ENCODE measurements around the gene THAP7.
"Not testable (repeated sequence)": the region's sequence is repeated elsewhere in the genome, so short reads cannot be mapped to it uniquely, and the experiment has no call there.

Gene THAP7

DNA sequence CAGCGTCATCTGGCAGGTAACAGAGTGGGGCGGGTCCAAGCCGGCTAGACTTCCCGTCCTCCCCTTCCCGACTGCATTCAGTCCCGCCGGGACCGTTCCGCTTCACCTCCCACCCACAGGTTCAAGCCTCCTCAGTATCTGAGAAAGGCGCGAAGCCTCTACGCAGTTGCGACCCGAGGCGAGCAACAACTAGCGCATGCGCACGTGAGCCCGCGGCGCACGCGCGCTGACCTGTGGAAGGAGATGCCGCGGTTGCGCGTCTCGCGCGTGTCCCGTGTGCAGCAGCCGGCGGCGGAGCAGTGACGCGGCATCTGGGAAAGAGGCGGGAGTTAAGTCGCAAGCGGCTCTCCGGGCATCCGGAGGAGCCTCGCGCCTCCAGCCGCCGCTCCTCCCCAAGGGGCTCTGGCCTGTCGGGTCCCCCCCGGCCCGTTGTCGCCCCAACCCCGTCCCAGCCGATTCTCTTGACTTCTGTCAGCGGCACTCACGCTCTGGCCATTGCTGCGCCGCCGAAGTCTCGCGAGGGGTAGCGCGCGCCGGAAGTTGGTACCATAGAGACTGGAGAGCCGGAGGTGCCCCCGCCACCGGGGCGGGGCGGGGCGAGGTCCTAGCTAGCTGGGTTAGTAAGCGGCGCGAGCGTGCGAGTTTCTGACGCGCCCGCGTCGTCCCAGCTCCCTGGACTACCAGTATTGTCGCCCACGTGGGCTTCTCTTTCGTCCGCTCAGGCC, at the start of gene THAP7:
TSS of gene THAP7 (minus strand) at position 518 of the 725 bp plus-strand sequence. CDS start at position 311, 207 bp downstream.
- peak; percentile 97 for DNase-seq

GRCh38 chr22:21051145-21051830, 49.4 kb upstream of the THAP7 start:
- no peak for DNase-seq

GRCh38 chr22:21048965-21049364, 47.0 kb upstream of the THAP7 start:
- DNase-seq, result not testable (repeated sequence)

- not testable (repeated sequence) for DNase-seq
These were observed 46.5 kb upstream of the THAP7 start for GRCh38 chr22:21048448-21048847.

- DNase-seq, result no peak
These were observed 45.8 kb upstream of the THAP7 start for GRCh38 chr22:21047730-21048129.

DNA sequence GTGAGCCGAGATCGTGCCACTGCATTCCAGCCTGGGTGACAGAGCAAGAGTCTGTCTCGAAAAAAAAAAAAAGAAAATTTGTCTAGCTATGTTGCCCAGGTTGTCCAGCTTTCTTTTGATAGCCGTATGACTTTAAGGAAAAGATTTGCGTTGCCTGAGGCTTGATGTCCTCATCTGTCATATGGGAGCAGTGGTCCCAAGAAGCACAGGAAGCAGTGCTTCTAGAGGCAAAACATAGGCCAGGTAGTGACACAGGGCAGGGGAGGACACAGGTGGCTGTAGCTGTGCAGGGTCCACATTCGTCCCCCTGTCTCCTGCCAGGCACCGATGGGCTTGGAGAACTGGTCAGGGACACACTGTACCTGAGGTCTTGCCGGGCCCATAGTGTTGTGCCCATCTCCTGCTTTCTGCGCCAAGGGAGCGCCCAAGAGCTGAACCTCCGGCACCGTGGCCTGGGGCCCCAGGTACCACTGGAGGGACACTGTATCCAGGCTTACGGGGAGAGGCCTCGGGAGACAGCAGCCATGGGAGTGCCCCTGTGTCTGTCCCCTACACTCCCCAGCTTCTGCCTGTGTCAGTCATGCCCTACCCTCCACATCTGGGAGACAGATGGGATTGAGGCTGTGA, 45.2 kb upstream of the THAP7 start:
- DNase-seq, result no peak

- DNase-seq, result peak; percentile 49 to 63
These were observed 43.8 kb upstream of the THAP7 start, which contains the start of gene LRRC74B for GRCh38 chr22:21045585-21046294. Gene LRRC74B (plus strand): TSS chr22:21045946. CDS start chr22:21045987, 41 bp downstream.

DNA sequence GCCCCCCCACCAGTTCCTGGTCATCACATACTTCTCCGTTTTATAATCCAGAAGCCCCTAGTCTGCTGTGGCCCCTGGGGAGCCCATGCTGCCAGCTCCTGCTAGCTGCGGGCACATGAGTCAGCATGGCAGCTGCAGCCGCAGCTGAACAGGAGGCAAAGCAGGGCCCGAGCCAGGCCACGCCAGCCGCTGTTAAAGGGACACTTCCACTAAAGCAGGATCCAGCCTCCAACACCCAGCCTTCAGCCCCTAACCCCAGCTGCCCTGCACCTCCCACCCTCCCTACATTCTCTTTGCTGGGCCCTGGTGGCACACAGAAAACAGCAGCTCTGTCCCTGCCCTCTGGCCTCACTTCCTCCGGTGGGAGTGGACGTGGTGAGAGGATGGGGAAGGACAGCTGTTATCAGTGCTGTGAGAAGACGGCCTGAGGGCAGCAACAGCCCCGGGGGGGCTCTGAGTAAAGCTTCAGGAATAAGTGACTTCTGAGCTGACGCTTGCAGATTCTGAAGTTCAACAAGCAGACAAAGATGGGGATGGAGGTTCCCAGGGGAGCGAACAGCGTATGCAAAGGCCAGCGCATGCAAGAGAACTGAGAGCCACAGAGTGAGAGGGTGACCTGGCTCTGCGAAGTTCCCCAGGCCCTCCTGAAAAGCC, 43.1 kb upstream of the THAP7 start:
- no peak for DNase-seq

DNA sequence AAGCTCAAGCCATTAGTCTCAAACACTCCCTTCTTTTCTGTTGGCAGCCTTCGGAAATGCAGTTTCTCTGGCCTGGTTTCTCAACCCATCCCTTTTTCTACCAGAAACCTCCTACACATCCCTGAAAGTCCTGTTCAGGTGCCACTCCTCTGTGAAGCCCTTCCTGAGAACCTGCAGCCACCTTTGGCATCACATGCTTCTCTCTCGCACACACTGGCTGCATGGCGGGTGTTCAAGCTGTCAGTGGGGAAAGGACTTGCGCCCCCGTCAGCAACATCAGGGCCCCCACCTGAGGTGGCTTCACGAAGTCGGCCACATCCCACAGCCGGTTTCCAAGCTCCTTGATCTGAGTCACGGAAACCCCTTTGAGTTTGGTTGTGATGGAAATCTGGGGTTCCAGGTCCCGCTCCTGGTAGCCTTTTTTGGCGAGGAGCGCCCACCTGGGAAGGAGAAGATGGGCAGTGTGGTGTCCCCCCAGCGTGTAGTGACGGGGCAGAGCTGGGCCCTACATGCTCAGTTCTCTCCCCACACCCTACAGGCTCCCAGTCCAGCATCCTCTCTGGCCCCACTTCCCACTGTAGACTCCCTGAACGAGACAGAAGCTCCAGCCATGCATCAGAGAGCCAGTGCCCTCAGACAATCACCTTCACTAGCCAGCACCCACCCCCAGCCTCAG, 42.1 kb upstream of the THAP7 start:
- no peak for DNase-seq

DNA sequence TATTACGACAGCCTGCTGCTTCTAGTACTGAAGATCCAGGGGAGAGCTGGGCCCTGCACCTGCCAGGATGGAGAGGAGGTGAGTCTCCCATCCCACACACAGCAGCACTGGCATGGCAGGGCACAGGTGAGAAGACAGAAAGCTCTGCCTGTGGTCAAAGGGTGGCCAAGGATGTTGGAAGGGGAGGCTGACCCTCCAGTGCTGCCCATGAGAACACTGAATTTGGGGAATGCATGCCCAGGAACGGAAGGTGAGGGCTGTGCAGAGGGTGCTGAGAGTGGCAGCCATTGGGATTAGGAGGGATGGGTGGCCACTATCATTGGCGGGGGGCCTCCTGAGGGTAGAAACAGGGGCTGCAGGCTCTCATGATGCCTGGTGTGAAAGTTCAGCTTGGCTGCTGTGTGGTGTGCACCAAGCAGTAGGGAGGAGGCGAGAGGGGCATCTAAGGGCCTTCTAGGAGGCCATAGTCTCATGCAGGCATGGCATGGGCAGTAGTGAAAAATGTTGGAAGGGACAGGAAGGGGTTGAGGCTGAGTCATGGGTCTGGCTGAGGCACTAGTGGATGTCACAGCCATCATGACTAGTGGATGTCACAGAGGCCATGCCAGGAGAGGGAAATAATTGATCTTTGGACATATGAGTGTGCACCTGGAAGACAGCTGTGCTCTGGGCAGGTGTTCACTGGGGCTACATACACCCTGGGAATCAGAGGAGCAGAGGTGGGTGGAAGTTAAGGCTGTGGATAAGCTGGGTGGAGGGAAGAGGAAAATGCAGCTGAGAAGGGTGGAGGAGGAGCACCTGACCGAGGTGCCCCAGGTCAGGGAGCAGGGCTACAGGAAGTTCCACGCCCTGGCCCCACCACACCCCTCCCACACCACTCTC, 41.3 kb upstream of the THAP7 start:
- DNase-seq, result no peak

GRCh38 chr22:21041937-21042336, 40.0 kb upstream of the THAP7 start:
- no peak for DNase-seq

DNA sequence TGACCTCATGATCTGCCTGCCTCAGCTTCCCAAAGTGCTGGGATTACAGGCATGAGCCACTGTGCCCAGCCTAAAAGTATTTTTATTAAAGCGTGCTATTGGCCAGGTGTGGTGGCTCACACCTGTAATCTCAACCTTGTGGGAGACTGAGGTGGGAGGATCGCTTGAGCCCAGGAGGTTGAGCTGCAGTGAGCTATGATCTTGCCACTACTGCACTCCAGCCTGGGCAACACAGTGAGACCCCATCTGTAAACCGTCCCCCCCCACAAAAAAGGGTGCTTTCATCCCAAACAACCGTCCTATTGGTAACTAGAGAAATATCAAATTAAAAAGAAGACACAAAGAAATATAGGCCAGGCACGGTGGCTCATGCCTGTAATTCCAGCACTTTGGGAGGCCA, 37.2 kb upstream of the THAP7 start:
- DNase-seq, result not testable (repeated sequence)

DNA sequence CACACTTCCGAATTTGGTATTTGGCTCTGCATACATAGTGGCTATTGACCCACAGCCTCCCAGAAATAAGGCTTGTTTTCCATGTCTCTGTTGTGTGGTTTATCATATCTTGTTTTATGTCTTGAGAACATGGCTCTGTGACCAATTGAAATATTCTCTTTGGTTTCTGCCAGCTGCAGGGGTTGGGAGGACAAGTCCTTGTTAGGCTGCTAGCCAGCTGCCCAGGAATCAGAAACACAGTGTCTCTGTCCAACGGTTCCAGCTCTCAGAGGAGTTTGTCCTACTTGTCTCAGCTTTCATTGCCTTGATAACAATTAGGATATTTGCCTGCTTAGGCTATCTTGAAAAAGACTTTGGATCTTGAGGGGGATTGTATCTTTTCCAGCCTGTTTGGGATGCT, 36.5 kb upstream of the THAP7 start:
- DNase-seq, result no peak

DNA sequence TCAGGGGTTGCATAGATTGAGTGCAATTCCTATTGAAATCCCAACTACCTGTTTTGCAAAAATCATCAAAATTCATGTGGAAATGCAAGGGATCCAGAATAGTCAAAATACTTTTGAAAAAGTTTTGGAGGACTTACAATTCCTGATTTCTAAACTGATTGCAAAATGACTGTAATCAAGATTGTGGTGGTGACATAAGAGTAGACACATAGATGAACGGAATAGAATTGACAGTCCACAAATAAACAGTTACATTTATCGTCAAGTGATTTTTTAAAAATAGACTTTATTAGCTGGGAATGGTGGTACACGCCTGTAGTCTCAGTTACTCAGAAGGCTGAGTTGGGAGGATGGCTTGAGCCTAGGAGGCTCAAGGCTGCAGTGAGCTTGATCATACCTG, 33.1 kb upstream of the THAP7 start:
- DNase-seq, result no peak

GRCh38 chr22:21033895-21034294, 32.0 kb upstream of the THAP7 start:
- DNase-seq, result no peak

- DNase-seq, result no peak
These were observed 31.2 kb upstream of the THAP7 start for GRCh38 chr22:21032868-21033688.

DNA sequence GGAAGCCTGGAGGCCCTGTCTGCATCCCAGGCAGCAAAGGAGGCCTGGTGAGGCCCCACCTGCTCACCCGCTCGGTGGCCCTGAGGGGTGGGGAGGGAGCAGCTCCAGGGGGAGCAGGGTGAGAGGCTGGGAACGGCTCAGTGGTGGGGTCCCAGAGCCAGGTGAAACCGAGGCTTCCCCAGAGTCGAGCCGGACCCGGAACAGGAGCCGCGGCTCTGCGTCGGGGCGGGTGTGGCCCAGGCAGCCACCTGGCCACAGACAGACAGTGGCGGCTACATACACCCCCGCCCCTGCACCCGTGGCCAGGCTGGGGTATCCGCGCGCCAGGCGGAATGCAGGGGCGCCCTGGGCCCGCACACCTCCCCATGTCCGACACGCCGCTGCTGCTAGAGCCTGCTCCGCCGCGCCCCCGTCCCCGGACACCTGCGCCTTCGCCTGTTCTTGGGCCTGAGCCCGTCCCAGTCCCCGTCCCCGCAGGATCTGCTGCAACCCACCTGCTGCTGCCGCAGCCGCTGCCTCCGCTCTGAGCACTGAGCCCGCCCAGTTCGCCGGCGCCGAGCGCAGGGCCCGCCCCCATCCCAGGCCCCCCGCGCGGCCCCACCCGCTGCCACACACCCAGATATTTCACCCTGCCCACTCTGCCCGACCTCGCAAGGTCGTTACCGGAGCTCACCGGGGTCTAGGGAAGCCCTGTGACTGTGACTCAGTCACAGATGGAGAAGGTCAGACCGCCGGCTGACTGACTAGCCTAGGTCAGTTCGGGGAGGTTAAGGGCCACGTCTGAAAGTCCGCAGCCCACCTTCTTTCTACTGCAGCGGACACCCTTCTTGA, 30.3 kb upstream of the THAP7 start, which contains the start of gene SLC7A4:
TSS of gene SLC7A4 (minus strand) at position 525 of the 831 bp plus-strand sequence. CDS start 749 bp downstream, outside the sequence.
- DNase-seq, result no peak

GRCh38 chr22:21031545-21032036, 29.7 kb upstream of the THAP7 start:
- no peak for DNase-seq
